Keratinocyte (primary cell): ENCODE data around the gene SERINC5. TPM values are rescaled to one million over a fixed set of nuclear protein-coding genes. Genes with fewer than 3 reads are reported as not detected.

ENCODE experiments used
- DNase-seq: peaks from one replicate; pipeline ENCODE4 v3.0.0-alpha.2; 2011; ENCODE audit warnings: low read depth, missing footprints, low spot score
- FAIRE-seq: peaks from 2 replicates; lab custom pipeline; 2011; peaks lifted over from hg19 to GRCh38; lab: Jason Lieb, UNC
- H2AFZ ChIP-seq: 2 replicates; pipeline ENCODE4 v1.6.0; 2012; ENCODE audit warnings: low read length, control low read depth, inconsistent platforms; ENCODE audit not compliant: control insufficient read depth
- H3K27ac ChIP-seq: 2 replicates; pipeline ENCODE4 v1.5.1; 2011; ENCODE audit warnings: low read length; ENCODE audit not compliant: control insufficient read depth, insufficient read depth
- H3K27me3 ChIP-seq: 3 replicates; pipeline ENCODE4 v1.6.0; 2011; ENCODE audit warnings: low read length; ENCODE audit not compliant: control insufficient read depth, insufficient read depth; ENCODE audit errors: extremely low read depth
- H3K36me3 ChIP-seq, 2 experiments: 2 replicates in 1 of 2; 3 replicates in 1 of 2; pipeline ENCODE4 v1.5.1; 2011; ENCODE audit warnings: low read length in 2 of 2, mild to moderate bottlenecking in 1 of 2; ENCODE audit not compliant: control insufficient read depth in 2 of 2, insufficient read depth in 2 of 2; ENCODE audit errors: extremely low read depth in 1 of 2
- H3K4me1 ChIP-seq: 3 replicates; pipeline ENCODE4 v1.5.1; 2011; ENCODE audit warnings: low read length; ENCODE audit not compliant: control insufficient read depth, insufficient read depth; ENCODE audit errors: extremely low read depth
- H3K4me2 ChIP-seq: 3 replicates; pipeline ENCODE4 v1.6.0; 2011; ENCODE audit warnings: low read depth, low read length; ENCODE audit not compliant: control insufficient read depth, insufficient read depth; ENCODE audit errors: extremely low read depth
- H3K4me3 ChIP-seq, 3 experiments: fragments of 200-600 bp in 1 of 3; sonication (generic) in 1 of 3; 2 replicates in 2 of 3; 3 replicates in 1 of 3; pipeline ENCODE4 v1.5.1; 2011 to 2016; ENCODE audit warnings: low read length in 3 of 3, mild to moderate bottlenecking in 3 of 3, control low read depth in 2 of 3, inconsistent platforms in 1 of 3, low read depth in 1 of 3, mixed read lengths in 1 of 3, mixed run types in 1 of 3, moderate library complexity in 1 of 3; ENCODE audit not compliant: control insufficient read depth in 2 of 3, insufficient read depth in 2 of 3; ENCODE audit errors: extremely low read depth in 1 of 3
- H3K79me2 ChIP-seq: 2 replicates; pipeline ENCODE4 v1.6.0; 2012; ENCODE audit warnings: low read length; ENCODE audit not compliant: control insufficient read depth, insufficient read depth
- H3K9ac ChIP-seq: 3 replicates; pipeline ENCODE4 v1.6.0; 2011; ENCODE audit warnings: low read length; ENCODE audit not compliant: control insufficient read depth, insufficient read depth; ENCODE audit errors: extremely low read depth
- H3K9me1 ChIP-seq: 3 replicates; pipeline ENCODE4 v1.6.0; 2011; ENCODE audit warnings: low read length; ENCODE audit not compliant: control insufficient read depth, insufficient read depth; ENCODE audit errors: extremely low read depth
- H3K9me3 ChIP-seq: 2 replicates; pipeline ENCODE4 v1.5.1; 2012; ENCODE audit warnings: low read depth, low read length; ENCODE audit not compliant: control insufficient read depth
- H4K20me1 ChIP-seq: 3 replicates; pipeline ENCODE4 v1.6.0; 2011; ENCODE audit warnings: low read length; ENCODE audit not compliant: control insufficient read depth, insufficient read depth; ENCODE audit errors: extremely low read depth
- CTCF ChIP-seq, 3 experiments: IDR thresholded peaks in 1 of 3; conservative IDR thresholded peaks in 1 of 3; optimal IDR thresholded peaks in 1 of 3; 2 replicates in 2 of 3; 3 replicates in 1 of 3; pipeline versions ENCODE3 to v1.5.1; 2011; ENCODE audit warnings: low read length in 3 of 3, mild to moderate bottlenecking in 3 of 3, moderate library complexity in 2 of 3, control low read depth in 1 of 3, inconsistent platforms in 1 of 3; ENCODE audit not compliant: insufficient read depth in 2 of 3; ENCODE audit errors: extremely low read depth in 1 of 3
- EZH2 ChIP-seq: IDR thresholded peaks from one replicate; pipeline ENCODE4 v1.6.1; 2012; ENCODE audit warnings: inconsistent platforms, mild to moderate bottlenecking, low read length, moderate library complexity
- dilution Hi-C: fragments of 300-500 bp; cut with MboI; formaldehyde crosslinking; loops from one replicate; pipeline ENCODE4 v1.7.0; 2020; ENCODE audit warnings: low sequenced_read_pairs; ENCODE audit not compliant: extremely low pct_ligation_motif_present
- polyA plus RNA-seq, 5 experiments: library from polyadenylated mRNA; depleted of rRNA in 3 of 5; stranded (reverse) in 3 of 5; stranded (forward) in 1 of 5; unstranded in 1 of 5; fragments of >200 nt; gene quantifications; 1 replicate in 1 of 5; 2 replicates in 3 of 5; 3 replicates in 1 of 5; pipeline versions ENCODE4 v1.2.1 to v1.2.3, GENCODE V29; 2011 to 2012; ENCODE audit warnings: missing spikeins in 2 of 5, low read depth in 1 of 5, low replicate concordance in 1 of 5

Gene SERINC5
- polyA plus RNA-seq, 1 donor (not counting 4 experiments of a cell fraction or from before 2014, with no cell fraction given): 20.0 TPM

- H3K9me1 ChIP-seq: no peaks in the 10 kb centered on the region
- H3K9ac ChIP-seq: no peak overlapping the region
- H3K9me3 ChIP-seq: no peaks in the 10 kb centered on the region
- FAIRE-seq (no peak), DNase-seq (no peak)
- TF ChIP-seq CTCF (optimal IDR thresholded peaks at IDR 0.05 in 1 of 3, IDR thresholded peaks at IDR 0.05 in 1 of 3, conservative IDR thresholded peaks at IDR 0.05 in 1 of 3; ENCODE audit: extremely low read depth in 1 of 3, insufficient read depth in 2 of 3, low read length in 3 of 3) (no peak), EZH2 (no peak)
- no peak overlapping the region for H3K4me2 ChIP-seq
- dilution Hi-C loops: no loop called here
- no peak overlapping the region for H2AFZ ChIP-seq
- H3K36me3 ChIP-seq: peaks cover 0 to 11% of the 10 kb centered on the region in 2 experiments
- H3K27me3 ChIP-seq: no peaks in the 10 kb centered on the region
- H4K20me1 ChIP-seq: no peaks in the 10 kb centered on the region
- no peak overlapping the region for H3K4me3 ChIP-seq
- no peak overlapping the region for H3K27ac ChIP-seq
- H3K79me2 ChIP-seq: peaks cover 67% of the 10 kb centered on the region
- no peaks in the 10 kb centered on the region for H3K4me1 ChIP-seq
These were observed 15.4 kb downstream of the SERINC5 start for GRCh38 chr5:80240368-80240986.

GRCh38 chr5:80239680-80240367 is 16.0 kb downstream of the SERINC5 start:
- Histone ChIP-seq H3K79me2 (peaks cover 64% of the 10 kb centered on the region), H4K20me1 (no peaks in the 10 kb centered on the region), H2AFZ (no peak overlapping the region), H3K36me3 (peaks cover 0 to 10% of the 10 kb centered on the region in 2 experiments), H3K27ac (no peak overlapping the region), H3K4me2 (no peak overlapping the region), H3K27me3 (no peaks in the 10 kb centered on the region), H3K9ac (no peak overlapping the region), H3K9me3 (no peaks in the 10 kb centered on the region), H3K4me3 (no peak overlapping the region), H3K9me1 (no peaks in the 10 kb centered on the region), H3K4me1 (no peaks in the 10 kb centered on the region)
- FAIRE-seq (peak; percentile 78), DNase-seq (no peak)
- TF ChIP-seq EZH2 (no peak), CTCF (optimal IDR thresholded peaks at IDR 0.05 in 1 of 3, IDR thresholded peaks at IDR 0.05 in 1 of 3, conservative IDR thresholded peaks at IDR 0.05 in 1 of 3; ENCODE audit: extremely low read depth in 1 of 3, insufficient read depth in 2 of 3, low read length in 3 of 3) (no peak)
- dilution Hi-C loops: no loop called here
